ENCODE measurements around the gene RYR3. TPM values are rescaled to one million over a fixed set of nuclear protein-coding genes. Genes with fewer than 3 reads are reported as not detected.

Gene RYR3
- total RNA-seq, 1 experiment from 2014 or later, result not detected

- CTCF ChIA-PET, result no interaction called here
- BruUV-seq (replicated peaks), result no TSS peak
- H3K36me3 ChIP-seq (ENCODE audit: insufficient read depth, low read length, poor library complexity, severe bottlenecking), result no peaks in the 10 kb centered on the region
- no peaks in the 10 kb centered on the region for H3K9me3 ChIP-seq (ENCODE audit: low read depth, low read length, poor library complexity, severe bottlenecking)
- H3K27ac ChIP-seq (ENCODE audit: low read depth, low read length, poor library complexity, severe bottlenecking), result no peak overlapping the region
- intact Hi-C loops (cut with micrococcal nuclease; ENCODE audit: unreplicated experiment), result no loop called here
- no peak overlapping the region for H3K4me3 ChIP-seq (ENCODE audit: low read depth, low read length, poor library complexity, severe bottlenecking)
- TF ChIP-seq, protein P1, sequence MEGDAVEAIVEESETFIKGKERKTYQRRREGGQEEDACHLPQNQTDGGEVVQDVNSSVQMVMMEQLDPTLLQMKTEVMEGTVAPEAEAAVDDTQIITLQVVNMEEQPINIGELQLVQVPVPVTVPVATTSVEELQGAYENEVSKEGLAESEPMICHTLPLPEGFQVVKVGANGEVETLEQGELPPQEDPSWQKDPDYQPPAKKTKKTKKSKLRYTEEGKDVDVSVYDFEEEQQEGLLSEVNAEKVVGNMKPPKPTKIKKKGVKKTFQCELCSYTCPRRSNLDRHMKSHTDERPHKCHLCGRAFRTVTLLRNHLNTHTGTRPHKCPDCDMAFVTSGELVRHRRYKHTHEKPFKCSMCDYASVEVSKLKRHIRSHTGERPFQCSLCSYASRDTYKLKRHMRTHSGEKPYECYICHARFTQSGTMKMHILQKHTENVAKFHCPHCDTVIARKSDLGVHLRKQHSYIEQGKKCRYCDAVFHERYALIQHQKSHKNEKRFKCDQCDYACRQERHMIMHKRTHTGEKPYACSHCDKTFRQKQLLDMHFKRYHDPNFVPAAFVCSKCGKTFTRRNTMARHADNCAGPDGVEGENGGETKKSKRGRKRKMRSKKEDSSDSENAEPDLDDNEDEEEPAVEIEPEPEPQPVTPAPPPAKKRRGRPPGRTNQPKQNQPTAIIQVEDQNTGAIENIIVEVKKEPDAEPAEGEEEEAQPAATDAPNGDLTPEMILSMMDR (conservative IDR thresholded peaks at IDR 0.05; ENCODE audit: low read depth, low read length), result no peak
- no peak for TF ChIP-seq EZH2 (IDR thresholded peaks at IDR 0.05; ENCODE audit: borderline replicate concordance, low read depth, low read length, poor library complexity, severe bottlenecking)
- no peak for DNase-seq (ENCODE audit: low spot score)
- peaks cover 7% of the 10 kb centered on the region for H3K27me3 ChIP-seq (replicated peaks; ENCODE audit: insufficient read depth, low read depth, low read length, poor library complexity)
- no peaks in the 10 kb centered on the region for H3K4me1 ChIP-seq (ENCODE audit: insufficient read depth, low read length, poor library complexity, severe bottlenecking)
- POLR2A ChIA-PET (ENCODE audit: low non-redundant PET), result no interaction called here
These were observed 520.9 kb downstream of the RYR3 start for GRCh38 chr15:33831646-33832045.

GRCh38 chr15:33834892-33835743 is 524.4 kb downstream of the RYR3 start:
- ChIA-PET POLR2A (ENCODE audit: low non-redundant PET) (no interaction called here), CTCF (no interaction called here)
- H3K36me3 ChIP-seq (ENCODE audit: insufficient read depth, low read length, poor library complexity, severe bottlenecking), result no peaks in the 10 kb centered on the region
- BruUV-seq (replicated peaks), result no TSS peak
- TF ChIP-seq EZH2 (IDR thresholded peaks at IDR 0.05; ENCODE audit: borderline replicate concordance, low read depth, low read length, poor library complexity, severe bottlenecking), result no peak
- TF ChIP-seq, protein P1 (conservative IDR thresholded peaks at IDR 0.05; ENCODE audit: low read depth, low read length), result no peak
- peaks cover 7% of the 10 kb centered on the region for H3K27me3 ChIP-seq (replicated peaks; ENCODE audit: insufficient read depth, low read depth, low read length, poor library complexity)
- no peaks in the 10 kb centered on the region for H3K4me1 ChIP-seq (ENCODE audit: insufficient read depth, low read length, poor library complexity, severe bottlenecking)
- H3K27ac ChIP-seq (ENCODE audit: low read depth, low read length, poor library complexity, severe bottlenecking), result no peak overlapping the region
- intact Hi-C loops (cut with micrococcal nuclease; ENCODE audit: unreplicated experiment), result no loop called here
- H3K9me3 ChIP-seq (ENCODE audit: low read depth, low read length, poor library complexity, severe bottlenecking), result no peaks in the 10 kb centered on the region
- no peak for DNase-seq (ENCODE audit: low spot score)
- H3K4me3 ChIP-seq (ENCODE audit: low read depth, low read length, poor library complexity, severe bottlenecking), result no peak overlapping the region

DNA sequence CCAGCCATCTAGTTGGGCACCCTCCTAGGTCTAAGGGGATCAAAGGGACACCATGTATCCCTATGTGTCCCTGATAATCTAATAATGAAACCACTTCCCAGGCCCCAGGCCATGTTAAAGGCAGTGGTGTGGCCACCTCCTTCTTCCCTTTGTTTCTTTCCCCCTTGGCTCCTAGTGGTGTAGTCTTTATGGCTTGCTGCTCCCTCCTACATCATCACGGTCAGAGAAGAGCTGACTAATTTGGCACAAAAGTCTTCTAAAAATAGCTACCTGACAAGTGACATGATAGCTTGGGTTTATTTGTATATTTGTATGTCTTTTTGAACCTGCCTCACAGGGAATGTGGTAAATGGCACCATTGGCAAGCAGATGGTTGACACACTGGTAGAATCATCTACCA is 526.5 kb downstream of the RYR3 start:
- Histone ChIP-seq H3K9me3 (ENCODE audit: low read depth, low read length, poor library complexity, severe bottlenecking) (no peaks in the 10 kb centered on the region), H3K27me3 (replicated peaks; ENCODE audit: insufficient read depth, low read depth, low read length, poor library complexity) (no peaks in the 10 kb centered on the region), H3K36me3 (ENCODE audit: insufficient read depth, low read length, poor library complexity, severe bottlenecking) (no peaks in the 10 kb centered on the region), H3K4me3 (ENCODE audit: low read depth, low read length, poor library complexity, severe bottlenecking) (no peak overlapping the region), H3K27ac (ENCODE audit: low read depth, low read length, poor library complexity, severe bottlenecking) (no peak overlapping the region), H3K4me1 (ENCODE audit: insufficient read depth, low read length, poor library complexity, severe bottlenecking) (no peaks in the 10 kb centered on the region)
- no peak for DNase-seq (ENCODE audit: low spot score)
- CTCF ChIA-PET, result no interaction called here
- BruUV-seq (replicated peaks), result no TSS peak
- intact Hi-C loops (cut with micrococcal nuclease; ENCODE audit: unreplicated experiment), result no loop called here
- no peak for TF ChIP-seq EZH2 (IDR thresholded peaks at IDR 0.05; ENCODE audit: borderline replicate concordance, low read depth, low read length, poor library complexity, severe bottlenecking)
- TF ChIP-seq, protein P1 (conservative IDR thresholded peaks at IDR 0.05; ENCODE audit: low read depth, low read length), result no peak
- POLR2A ChIA-PET (ENCODE audit: low non-redundant PET), result no interaction called here

Data from A673 (cell line).